ENCODE measurements around the gene TADA2B.
"Not testable (repeated sequence)": the region's sequence is repeated elsewhere in the genome, so short reads cannot be mapped to it uniquely, and the experiment has no call there.

TADA2B gene

GRCh38 chr4:7061815-7062214 lies 18.6 kb downstream of the TADA2B start:
- no peak for DNase-seq

GRCh38 chr4:7062816-7063215 lies 19.6 kb downstream of the TADA2B start:
- no peak for DNase-seq

- no peak for DNase-seq
Observed at GRCh38 chr4:7063362-7063761, 20.2 kb downstream of the TADA2B start.

- no peak for DNase-seq
Observed at GRCh38 chr4:7066006-7066405, 22.8 kb downstream of the TADA2B start.

GRCh38 chr4:7066493-7066892 lies 23.3 kb downstream of the TADA2B start:
- DNase-seq = no peak

GRCh38 chr4:7067126-7067451 lies 23.9 kb downstream of the TADA2B start:
- DNase-seq = no peak

GRCh38 chr4:7067452-7068278 lies 24.5 kb downstream of the TADA2B start, which contains the start of gene GRPEL1:
Gene GRPEL1, minus strand, starts transcription at chr4:7068064. Its CDS starts 32 bp downstream, at chr4:7068032.
- peak; percentile 100 for DNase-seq

GRCh38 chr4:7068279-7068842 lies 25.2 kb downstream of the TADA2B start:
- DNase-seq = no peak

GRCh38 chr4:7068883-7069282 lies 25.7 kb downstream of the TADA2B start:
- DNase-seq = peak; percentile 25

GRCh38 chr4:7070729-7071511 lies 27.7 kb downstream of the TADA2B start:
- peak; percentile 90 for DNase-seq

GRCh38 chr4:7073059-7073458 lies 29.9 kb downstream of the TADA2B start:
- DNase-seq = no peak

- DNase-seq = peak; percentile 27
Observed at GRCh38 chr4:7073526-7074390, 30.6 kb downstream of the TADA2B start.

GRCh38 chr4:7074426-7074825 lies 31.3 kb downstream of the TADA2B start:
- no peak for DNase-seq

- peak; percentile 35 for DNase-seq
Observed at GRCh38 chr4:7075962-7076695, 33.0 kb downstream of the TADA2B start.

GRCh38 chr4:7076696-7077082 lies 33.5 kb downstream of the TADA2B start:
- no peak for DNase-seq

- DNase-seq = no peak
Observed at GRCh38 chr4:7077371-7077770, 34.2 kb downstream of the TADA2B start.

- DNase-seq = no peak
Observed at GRCh38 chr4:7078025-7078424, 34.9 kb downstream of the TADA2B start.

- DNase-seq = not testable (repeated sequence)
Observed at GRCh38 chr4:7079483-7079882, 36.3 kb downstream of the TADA2B start.

- not testable (repeated sequence) for DNase-seq
Observed at GRCh38 chr4:7079909-7080308, 36.7 kb downstream of the TADA2B start.

- no peak for DNase-seq
Observed at GRCh38 chr4:7083597-7084563, 40.7 kb downstream of the TADA2B start.

- DNase-seq = not testable (repeated sequence)
Observed at GRCh38 chr4:7084564-7084961, 41.4 kb downstream of the TADA2B start.
